ENCODE results near the gene MAGEB18. TPM values are rescaled to one million over a fixed set of nuclear protein-coding genes. Genes with fewer than 3 reads are reported as not detected.

Gene MAGEB18
- total RNA-seq: not detected
- not detected for polyA plus RNA-seq

DNA sequence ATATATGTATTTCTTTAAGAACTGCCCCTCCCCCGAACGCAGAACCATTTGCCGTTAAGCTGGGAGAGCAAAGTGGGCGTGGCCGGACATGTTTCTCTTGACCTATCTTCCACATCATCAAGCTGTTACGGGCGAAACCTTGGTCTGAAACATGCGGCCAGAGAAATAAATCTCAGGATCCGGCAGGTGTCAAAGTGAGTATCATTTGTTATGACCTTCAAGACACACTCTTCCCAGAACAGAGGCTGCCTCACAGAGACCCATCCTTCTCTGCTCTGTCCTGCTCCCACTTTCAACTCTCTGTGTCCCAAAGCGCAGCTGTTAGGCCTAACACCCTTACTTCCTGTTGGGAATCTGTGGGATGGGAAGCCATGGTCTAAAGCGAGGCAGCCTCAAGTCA, at the start of gene MAGEB18:
TSS of gene MAGEB18 (plus strand) at position 70 of the 400 bp plus-strand sequence. CDS start 643 bp downstream, outside the sequence.
- no peaks in the 10 kb centered on the region for H3K36me3 ChIP-seq (ENCODE audit: control insufficient read depth in 4 of 4, insufficient read depth in 3 of 4, low read depth in 1 of 4, low read length in 3 of 4)
- TF ChIP-seq, protein P1, sequence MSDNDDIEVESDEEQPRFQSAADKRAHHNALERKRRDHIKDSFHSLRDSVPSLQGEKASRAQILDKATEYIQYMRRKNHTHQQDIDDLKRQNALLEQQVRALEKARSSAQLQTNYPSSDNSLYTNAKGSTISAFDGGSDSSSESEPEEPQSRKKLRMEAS (IDR thresholded peaks at IDR 0.05): no peak
- TF ChIP-seq, protein P2, sequence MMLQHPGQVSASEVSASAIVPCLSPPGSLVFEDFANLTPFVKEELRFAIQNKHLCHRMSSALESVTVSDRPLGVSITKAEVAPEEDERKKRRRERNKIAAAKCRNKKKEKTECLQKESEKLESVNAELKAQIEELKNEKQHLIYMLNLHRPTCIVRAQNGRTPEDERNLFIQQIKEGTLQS (IDR thresholded peaks at IDR 0.05): no peak
- TF ChIP-seq JUND (IDR thresholded peaks at IDR 0.05) (no peak), HNF4A (conservative IDR thresholded peaks at IDR 0.05) (no peak), SP1 (IDR thresholded peaks at IDR 0.05) (no peak), EGR1 (IDR thresholded peaks at IDR 0.05; ENCODE audit: low read depth in 2 of 2) (no peak), FOXA2 (IDR thresholded peaks at IDR 0.05) (no peak)
- DNase-seq (ENCODE audit: low spot score): no peak
- no peaks in the 10 kb centered on the region for H3K9me3 ChIP-seq (ENCODE audit: control insufficient read depth in 4 of 4, low read length in 3 of 4)
- H3K9ac ChIP-seq (ENCODE audit: low read depth in 1 of 2, low read length in 2 of 2): no peak within 1 kb of the TSS
- no peak within 1 kb of the TSS for H3K27ac ChIP-seq (ENCODE audit: low read depth in 1 of 2, low read length in 2 of 2)
- H3K4me3 ChIP-seq (ENCODE audit: low read depth in 1 of 3, low read length in 3 of 3): no peak within 1 kb of the TSS
- no peaks in the 10 kb centered on the region for H3K27me3 ChIP-seq (ENCODE audit: control insufficient read depth in 4 of 4, insufficient read depth in 4 of 4, low read length in 3 of 4)
- H3K4me1 ChIP-seq (ENCODE audit: control insufficient read depth in 4 of 4, insufficient read depth in 4 of 4, low read length in 3 of 4): no peaks in the 10 kb centered on the region
- 79% methylated on average over 11 of the region's 11 CpGs for WGBS

DNA sequence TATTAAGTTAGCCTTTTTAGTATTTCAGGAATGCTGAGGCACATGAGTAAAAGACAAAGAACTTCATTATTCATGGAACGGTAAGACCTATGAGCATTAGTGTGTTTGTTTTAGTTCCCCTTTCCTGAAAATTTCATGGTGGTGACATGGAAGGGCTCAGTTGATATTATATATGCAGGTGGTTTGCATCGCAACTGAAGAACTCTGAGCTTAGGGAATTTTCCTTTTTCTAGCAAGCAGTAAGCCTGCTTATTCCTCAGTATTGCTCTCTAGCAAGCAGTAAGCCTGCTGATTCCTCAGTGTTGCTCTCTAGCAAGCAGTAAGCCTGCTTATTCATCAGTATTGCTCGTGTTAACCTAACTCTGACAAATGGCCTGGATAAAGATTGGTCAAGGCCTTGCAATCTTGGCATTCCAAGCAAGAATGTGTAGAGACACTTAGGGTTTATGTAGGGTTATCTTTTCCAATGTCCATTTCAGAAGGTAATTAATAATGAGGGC, 37.7 kb upstream of the MAGEB18 start:
- Histone ChIP-seq H3K4me3 (ENCODE audit: low read depth in 1 of 3, low read length in 3 of 3) (no peak overlapping the region), H3K36me3 (ENCODE audit: control insufficient read depth in 4 of 4, insufficient read depth in 3 of 4, low read depth in 1 of 4, low read length in 3 of 4) (no peaks in the 10 kb centered on the region), H3K27me3 (ENCODE audit: control insufficient read depth in 4 of 4, insufficient read depth in 4 of 4, low read length in 3 of 4) (peaks cover 0 to 2% (median 0%) of the 10 kb centered on the region in 4 donors), H3K9ac (ENCODE audit: low read depth in 1 of 2, low read length in 2 of 2) (no peak overlapping the region), H3K9me3 (ENCODE audit: control insufficient read depth in 4 of 4, low read length in 3 of 4) (peaks cover 0 to 3% (median 0%) of the 10 kb centered on the region in 4 donors), H3K27ac (ENCODE audit: low read depth in 1 of 2, low read length in 2 of 2) (no peak overlapping the region), H3K4me1 (ENCODE audit: control insufficient read depth in 4 of 4, insufficient read depth in 4 of 4, low read length in 3 of 4) (no peaks in the 10 kb centered on the region)
- no peak for DNase-seq (ENCODE audit: low spot score)
- 54% methylated on average over 3 of the region's 3 CpGs for WGBS
- no peak for TF ChIP-seq EGR1 (IDR thresholded peaks at IDR 0.05; ENCODE audit: low read depth in 2 of 2)
- TF ChIP-seq, protein P3, sequence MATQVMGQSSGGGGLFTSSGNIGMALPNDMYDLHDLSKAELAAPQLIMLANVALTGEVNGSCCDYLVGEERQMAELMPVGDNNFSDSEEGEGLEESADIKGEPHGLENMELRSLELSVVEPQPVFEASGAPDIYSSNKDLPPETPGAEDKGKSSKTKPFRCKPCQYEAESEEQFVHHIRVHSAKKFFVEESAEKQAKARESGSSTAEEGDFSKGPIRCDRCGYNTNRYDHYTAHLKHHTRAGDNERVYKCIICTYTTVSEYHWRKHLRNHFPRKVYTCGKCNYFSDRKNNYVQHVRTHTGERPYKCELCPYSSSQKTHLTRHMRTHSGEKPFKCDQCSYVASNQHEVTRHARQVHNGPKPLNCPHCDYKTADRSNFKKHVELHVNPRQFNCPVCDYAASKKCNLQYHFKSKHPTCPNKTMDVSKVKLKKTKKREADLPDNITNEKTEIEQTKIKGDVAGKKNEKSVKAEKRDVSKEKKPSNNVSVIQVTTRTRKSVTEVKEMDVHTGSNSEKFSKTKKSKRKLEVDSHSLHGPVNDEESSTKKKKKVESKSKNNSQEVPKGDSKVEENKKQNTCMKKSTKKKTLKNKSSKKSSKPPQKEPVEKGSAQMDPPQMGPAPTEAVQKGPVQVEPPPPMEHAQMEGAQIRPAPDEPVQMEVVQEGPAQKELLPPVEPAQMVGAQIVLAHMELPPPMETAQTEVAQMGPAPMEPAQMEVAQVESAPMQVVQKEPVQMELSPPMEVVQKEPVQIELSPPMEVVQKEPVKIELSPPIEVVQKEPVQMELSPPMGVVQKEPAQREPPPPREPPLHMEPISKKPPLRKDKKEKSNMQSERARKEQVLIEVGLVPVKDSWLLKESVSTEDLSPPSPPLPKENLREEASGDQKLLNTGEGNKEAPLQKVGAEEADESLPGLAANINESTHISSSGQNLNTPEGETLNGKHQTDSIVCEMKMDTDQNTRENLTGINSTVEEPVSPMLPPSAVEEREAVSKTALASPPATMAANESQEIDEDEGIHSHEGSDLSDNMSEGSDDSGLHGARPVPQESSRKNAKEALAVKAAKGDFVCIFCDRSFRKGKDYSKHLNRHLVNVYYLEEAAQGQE (IDR thresholded peaks at IDR 0.05): no peak
- TF ChIP-seq, protein P1 (IDR thresholded peaks at IDR 0.05): no peak
- no peak for TF ChIP-seq HNF4G (IDR thresholded peaks at IDR 0.05)
- TF ChIP-seq, protein P4, sequence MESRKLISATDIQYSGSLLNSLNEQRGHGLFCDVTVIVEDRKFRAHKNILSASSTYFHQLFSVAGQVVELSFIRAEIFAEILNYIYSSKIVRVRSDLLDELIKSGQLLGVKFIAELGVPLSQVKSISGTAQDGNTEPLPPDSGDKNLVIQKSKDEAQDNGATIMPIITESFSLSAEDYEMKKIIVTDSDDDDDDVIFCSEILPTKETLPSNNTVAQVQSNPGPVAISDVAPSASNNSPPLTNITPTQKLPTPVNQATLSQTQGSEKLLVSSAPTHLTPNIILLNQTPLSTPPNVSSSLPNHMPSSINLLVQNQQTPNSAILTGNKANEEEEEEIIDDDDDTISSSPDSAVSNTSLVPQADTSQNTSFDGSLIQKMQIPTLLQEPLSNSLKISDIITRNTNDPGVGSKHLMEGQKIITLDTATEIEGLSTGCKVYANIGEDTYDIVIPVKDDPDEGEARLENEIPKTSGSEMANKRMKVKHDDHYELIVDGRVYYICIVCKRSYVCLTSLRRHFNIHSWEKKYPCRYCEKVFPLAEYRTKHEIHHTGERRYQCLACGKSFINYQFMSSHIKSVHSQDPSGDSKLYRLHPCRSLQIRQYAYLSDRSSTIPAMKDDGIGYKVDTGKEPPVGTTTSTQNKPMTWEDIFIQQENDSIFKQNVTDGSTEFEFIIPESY (IDR thresholded peaks at IDR 0.05): no peak
- TF ChIP-seq JUND (IDR thresholded peaks at IDR 0.05): no peak
- TF ChIP-seq NR2F2 (IDR thresholded peaks at IDR 0.05): no peak
- TF ChIP-seq RAD21 (IDR thresholded peaks at IDR 0.05): no peak
- no peak for TF ChIP-seq FOXA1 (IDR thresholded peaks at IDR 0.05)
- TF ChIP-seq, protein P5, sequence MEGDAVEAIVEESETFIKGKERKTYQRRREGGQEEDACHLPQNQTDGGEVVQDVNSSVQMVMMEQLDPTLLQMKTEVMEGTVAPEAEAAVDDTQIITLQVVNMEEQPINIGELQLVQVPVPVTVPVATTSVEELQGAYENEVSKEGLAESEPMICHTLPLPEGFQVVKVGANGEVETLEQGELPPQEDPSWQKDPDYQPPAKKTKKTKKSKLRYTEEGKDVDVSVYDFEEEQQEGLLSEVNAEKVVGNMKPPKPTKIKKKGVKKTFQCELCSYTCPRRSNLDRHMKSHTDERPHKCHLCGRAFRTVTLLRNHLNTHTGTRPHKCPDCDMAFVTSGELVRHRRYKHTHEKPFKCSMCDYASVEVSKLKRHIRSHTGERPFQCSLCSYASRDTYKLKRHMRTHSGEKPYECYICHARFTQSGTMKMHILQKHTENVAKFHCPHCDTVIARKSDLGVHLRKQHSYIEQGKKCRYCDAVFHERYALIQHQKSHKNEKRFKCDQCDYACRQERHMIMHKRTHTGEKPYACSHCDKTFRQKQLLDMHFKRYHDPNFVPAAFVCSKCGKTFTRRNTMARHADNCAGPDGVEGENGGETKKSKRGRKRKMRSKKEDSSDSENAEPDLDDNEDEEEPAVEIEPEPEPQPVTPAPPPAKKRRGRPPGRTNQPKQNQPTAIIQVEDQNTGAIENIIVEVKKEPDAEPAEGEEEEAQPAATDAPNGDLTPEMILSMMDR (IDR thresholded peaks at IDR 0.05; ENCODE audit: low read depth, low read length, missing input control): no peak
- no peak for TF ChIP-seq GABPA (IDR thresholded peaks at IDR 0.05 in 1 of 2, conservative IDR thresholded peaks at IDR 0.05 in 1 of 2)
- no peak for TF ChIP-seq FOXA2 (IDR thresholded peaks at IDR 0.05)
- TF ChIP-seq SP1 (IDR thresholded peaks at IDR 0.05): no peak
- TF ChIP-seq YY1 (IDR thresholded peaks at IDR 0.05): no peak
- TF ChIP-seq RXRA (IDR thresholded peaks at IDR 0.05): no peak
